ENCODE data around the gene LAIR1.

GRCh38 chr19:54310543-54310942 lies 54.2 kb downstream of the LAIR1 start:
- TF ChIP-seq YY1 (IDR thresholded peaks at IDR 0.05; ENCODE audit: insufficient read depth, insufficient read length) = no peak
- no peak for TF ChIP-seq ZNF274 (IDR thresholded peaks at IDR 0.05; ENCODE audit: low read depth, low read length)

All from NT2/D1 (cell line).